GM12872 (cell line): ENCODE results near the gene CWC27.

Experiments used
- CTCF ChIP-seq: IDR thresholded peaks from 3 replicates; pipeline ENCODE4 v1.5.1; 2011; ENCODE audit warnings: low read depth, mild to moderate bottlenecking, low read length, moderate library complexity; ENCODE audit not compliant: insufficient read depth

The CWC27 gene

GRCh38 chr5:64977779-64978178, 209.0 kb downstream of the CWC27 start:
- no peak for TF ChIP-seq CTCF

- no peak for TF ChIP-seq CTCF
These were observed 209.8 kb downstream of the CWC27 start for GRCh38 chr5:64978546-64978945.

- no peak for TF ChIP-seq CTCF
These were observed 210.8 kb downstream of the CWC27 start for GRCh38 chr5:64979531-64979930.

- no peak for TF ChIP-seq CTCF
These were observed 211.4 kb downstream of the CWC27 start for GRCh38 chr5:64980176-64980575.

- no peak for TF ChIP-seq CTCF
These were observed 219.0 kb downstream of the CWC27 start for GRCh38 chr5:64987768-64988167.

- TF ChIP-seq CTCF = no peak
These were observed 240.5 kb downstream of the CWC27 start for GRCh38 chr5:65009207-65009606.

- no peak for TF ChIP-seq CTCF
These were observed 242.1 kb downstream of the CWC27 start for GRCh38 chr5:65010841-65011240.

GRCh38 chr5:65012301-65012892, 243.7 kb downstream of the CWC27 start:
- no peak for TF ChIP-seq CTCF
